CD4-positive, CD25-positive, alpha-beta regulatory T cell (primary cell): ENCODE measurements around the gene EPS15. TPM values are rescaled to one million over a fixed set of nuclear protein-coding genes. Genes with fewer than 3 reads are reported as not detected.

Experiments
- ATAC-seq, 2 donors: fragments of 150-1000 bp; cut with Tn5 transposase; one replicate each; pipeline ENCODE4 v1.10.0; 2021; ENCODE audit warnings: low read depth in 2 of 2, moderate number of reproducible peaks in 2 of 2, moderate library complexity in 1 of 2
- DNase-seq, 3 donors: peaks; one replicate each; pipeline versions ENCODE4 v3.0.0 to v3.0.0-alpha.2; 2012 to 2022; ENCODE audit warnings: mixed read lengths in 1 of 3
- H3K27ac ChIP-seq: one replicate; pipeline ENCODE4 v1.7.0; 2013; ENCODE audit warnings: mild to moderate bottlenecking, low read length; ENCODE audit not compliant: insufficient read depth, poor library complexity, severe bottlenecking
- H3K27me3 ChIP-seq: one replicate; pipeline ENCODE4 v1.7.0; 2013; ENCODE audit warnings: low read length; ENCODE audit not compliant: control insufficient read depth, insufficient read depth
- H3K36me3 ChIP-seq: one replicate; pipeline ENCODE4 v1.7.0; 2013; ENCODE audit warnings: mild to moderate bottlenecking, low read length, moderate library complexity; ENCODE audit not compliant: control insufficient read depth, insufficient read depth
- H3K4me1 ChIP-seq: 2 replicates; pipeline ENCODE4 v1.7.0; 2013; ENCODE audit warnings: mild to moderate bottlenecking, low read length; ENCODE audit not compliant: insufficient read depth, control insufficient read depth, poor library complexity, severe bottlenecking
- H3K4me3 ChIP-seq: one replicate; pipeline ENCODE4 v1.7.0; 2013; ENCODE audit warnings: low read depth, mild to moderate bottlenecking, low read length, moderate library complexity
- H3K9me3 ChIP-seq, 2 experiments: 1 replicate in 1 of 2; 2 replicates in 1 of 2; pipeline ENCODE4 v1.7.0; 2013; ENCODE audit warnings: low read length in 2 of 2, mild to moderate bottlenecking in 1 of 2, moderate library complexity in 1 of 2; ENCODE audit not compliant: control insufficient read depth in 2 of 2
- H3K27ac Mint-ChIP-seq, 3 donors: one replicate each; pipeline ENCODE4 v1.8.0; 2020 to 2022; ENCODE audit warnings: mild to moderate bottlenecking in 3 of 3, mixed read lengths in 3 of 3, moderate library complexity in 2 of 3
- H3K27me3 Mint-ChIP-seq: one replicate; pipeline ENCODE4 v1.8.0; 2022; ENCODE audit warnings: mild to moderate bottlenecking, mixed read lengths
- H3K36me3 Mint-ChIP-seq: one replicate; pipeline ENCODE4 v1.8.0; 2020; ENCODE audit warnings: mixed read lengths
- H3K4me1 Mint-ChIP-seq, 4 donors: one replicate each; pipeline ENCODE4 v1.8.0; 2020 to 2022; ENCODE audit warnings: mixed read lengths in 4 of 4, mild to moderate bottlenecking in 1 of 4
- H3K4me3 Mint-ChIP-seq, 4 donors: one replicate each; pipeline ENCODE4 v1.8.0; 2020 to 2022; ENCODE audit warnings: mild to moderate bottlenecking in 4 of 4, mixed read lengths in 4 of 4, moderate library complexity in 3 of 4
- H3K9me3 Mint-ChIP-seq, 7 donors: one replicate each; pipeline ENCODE4 v1.8.0; 2020 to 2022; ENCODE audit warnings: mixed read lengths in 7 of 7, mild to moderate bottlenecking in 3 of 7, moderate library complexity in 2 of 7
- polyA plus RNA-seq, 4 donors: library from polyadenylated mRNA; unstranded; fragments of 300-500 nt; fragmentation: Illumina TruSeq; gene quantifications; one replicate each; pipeline ENCODE4 v1.2.3, GENCODE V29; 2021
- total RNA-seq: library from RNA; stranded (reverse); gene quantifications from one replicate; pipeline ENCODE4 v1.2.3, GENCODE V29; 2022

The EPS15 gene
- total and polyA plus RNA-seq, 5 donors from 2014 or later, result 58.5 to 135 (median 83.5) TPM

DNA sequence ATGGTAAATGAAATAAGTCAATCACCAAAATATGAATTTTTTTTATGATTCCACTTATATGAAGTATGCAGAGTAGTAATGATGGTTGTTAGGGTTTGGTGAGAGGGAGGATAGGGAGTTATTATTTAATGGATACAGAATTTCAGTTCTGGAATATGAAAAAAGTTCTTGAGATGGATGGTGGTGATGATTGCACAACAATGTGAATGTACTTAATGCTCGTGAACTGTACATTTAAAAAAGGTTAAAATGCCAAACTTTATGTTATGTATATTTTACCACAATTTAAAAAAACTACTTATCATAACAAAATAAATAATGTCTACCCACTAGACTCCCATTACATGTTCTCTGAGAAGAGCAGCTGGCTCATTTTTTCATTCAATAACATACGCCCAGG, 133.3 kb downstream of the EPS15 start:
- H3K4me1 Mint-ChIP-seq, result peaks cover 3 to 15% (median 7%) of the 10 kb centered on the region in 4 donors
- H3K27me3 ChIP-seq, result no peaks in the 10 kb centered on the region
- H3K4me3 Mint-ChIP-seq, result peak overlapping the region in 1 of 4 donors; percentile 10
- H3K27me3 Mint-ChIP-seq, result no peaks in the 10 kb centered on the region
- H3K4me1 ChIP-seq, result no peaks in the 10 kb centered on the region
- no peaks in the 10 kb centered on the region for H3K9me3 ChIP-seq
- no peak overlapping the region for H3K27ac ChIP-seq
- peaks cover 0 to 7% (median 2%) of the 10 kb centered on the region in 7 donors for H3K9me3 Mint-ChIP-seq
- ATAC-seq, result no peak
- peaks cover 57% of the 10 kb centered on the region for H3K36me3 Mint-ChIP-seq
- DNase-seq, result no peak
- H3K36me3 ChIP-seq, result peaks cover 37% of the 10 kb centered on the region
- no peak overlapping the region for H3K4me3 ChIP-seq
- no peak overlapping the region for H3K27ac Mint-ChIP-seq

DNA sequence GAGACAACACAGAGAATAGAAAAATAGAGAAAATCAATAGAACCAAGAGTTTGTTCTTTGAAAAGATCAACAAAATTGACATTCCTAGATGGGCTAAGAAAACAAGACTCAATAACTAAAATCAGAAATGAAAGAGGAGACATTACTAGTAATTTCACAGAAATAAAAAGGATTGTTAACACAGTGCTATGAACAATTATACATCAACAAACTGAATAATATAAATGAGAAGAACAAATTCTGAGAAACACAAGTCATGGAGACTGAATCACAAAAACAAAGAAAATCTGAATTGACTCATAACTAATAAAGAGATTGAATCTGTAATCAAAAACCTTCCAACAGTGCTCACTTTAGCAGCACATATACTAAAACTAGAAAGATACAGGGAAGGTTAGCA, 137.1 kb downstream of the EPS15 start:
- Histone ChIP-seq H3K9me3 (no peaks in the 10 kb centered on the region), H3K36me3 (peaks cover 53% of the 10 kb centered on the region), H3K4me1 (no peaks in the 10 kb centered on the region), H3K4me3 (no peak overlapping the region), H3K27ac (no peak overlapping the region), H3K27me3 (no peaks in the 10 kb centered on the region)
- no peaks in the 10 kb centered on the region for H3K27me3 Mint-ChIP-seq
- ATAC-seq (no peak), DNase-seq (peak in 1 of 3 donors; percentile 6)
- H3K27ac Mint-ChIP-seq, result no peak overlapping the region
- H3K4me1 Mint-ChIP-seq, result peaks cover 3 to 28% (median 7%) of the 10 kb centered on the region in 4 donors
- peaks cover 0 to 4% (median 2%) of the 10 kb centered on the region in 7 donors for H3K9me3 Mint-ChIP-seq
- H3K36me3 Mint-ChIP-seq, result peaks cover 61% of the 10 kb centered on the region
- H3K4me3 Mint-ChIP-seq, result no peak overlapping the region

DNA sequence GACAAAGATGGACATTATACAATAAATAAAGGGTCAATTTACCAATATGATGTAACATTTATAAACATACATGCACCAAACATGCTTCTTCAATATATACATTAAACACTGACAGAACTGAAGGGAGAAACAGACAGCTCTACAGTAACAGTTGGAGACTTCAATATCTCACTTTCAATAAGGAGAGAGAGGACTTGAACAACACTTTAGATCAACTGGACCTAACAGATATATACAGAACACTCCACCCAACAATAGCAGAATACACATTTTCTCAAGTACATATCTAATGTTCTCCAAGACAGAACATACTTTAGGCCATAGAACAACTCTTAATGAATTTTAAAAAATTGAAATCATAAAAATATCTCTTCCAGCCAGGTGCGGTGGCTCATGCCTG, 138.1 kb downstream of the EPS15 start:
- Mint-ChIP-seq H3K4me3 (no peak overlapping the region), H3K9me3 (peaks cover 0 to 4% (median 2%) of the 10 kb centered on the region in 7 donors), H3K27me3 (no peaks in the 10 kb centered on the region), H3K4me1 (peaks cover 3 to 28% (median 6%) of the 10 kb centered on the region in 4 donors), H3K27ac (no peak overlapping the region), H3K36me3 (peaks cover 58% of the 10 kb centered on the region)
- H3K4me1 ChIP-seq, result no peaks in the 10 kb centered on the region
- no peaks in the 10 kb centered on the region for H3K27me3 ChIP-seq
- H3K9me3 ChIP-seq, result no peaks in the 10 kb centered on the region
- no peak for ATAC-seq
- H3K36me3 ChIP-seq, result peaks cover 49% of the 10 kb centered on the region
- no peak overlapping the region for H3K4me3 ChIP-seq
- H3K27ac ChIP-seq, result no peak overlapping the region
- no peak for DNase-seq

DNA sequence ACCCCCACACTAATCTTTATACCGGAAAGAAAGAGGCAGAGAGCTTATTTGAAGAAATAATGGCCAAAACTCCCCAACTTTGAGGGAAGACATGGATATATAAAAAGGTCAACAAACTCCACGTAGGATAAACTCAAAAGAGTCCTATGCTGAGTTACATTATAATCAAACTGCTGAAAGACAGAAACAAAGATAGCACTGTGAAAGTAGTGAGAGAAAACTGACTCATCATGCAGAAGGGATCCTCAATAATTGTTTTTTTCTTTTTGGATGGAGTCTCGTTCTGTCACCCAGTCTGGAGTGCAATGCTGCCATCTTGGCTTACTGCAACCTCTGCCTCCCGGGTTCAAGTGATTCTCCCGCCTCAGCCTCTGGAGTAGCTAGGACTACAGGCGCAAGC, 140.2 kb downstream of the EPS15 start:
- no peaks in the 10 kb centered on the region for H3K27me3 ChIP-seq
- Mint-ChIP-seq H3K4me1 (peaks cover 3 to 28% (median 6%) of the 10 kb centered on the region in 4 donors), H3K36me3 (peaks cover 43% of the 10 kb centered on the region), H3K27me3 (no peaks in the 10 kb centered on the region), H3K9me3 (peaks cover 0 to 4% (median 0%) of the 10 kb centered on the region in 7 donors), H3K4me3 (no peak overlapping the region), H3K27ac (no peak overlapping the region)
- H3K27ac ChIP-seq, result no peak overlapping the region
- no peak overlapping the region for H3K4me3 ChIP-seq
- H3K4me1 ChIP-seq, result no peaks in the 10 kb centered on the region
- H3K36me3 ChIP-seq, result peaks cover 42% of the 10 kb centered on the region
- no peak for DNase-seq
- no peaks in the 10 kb centered on the region for H3K9me3 ChIP-seq
- no peak for ATAC-seq

DNA sequence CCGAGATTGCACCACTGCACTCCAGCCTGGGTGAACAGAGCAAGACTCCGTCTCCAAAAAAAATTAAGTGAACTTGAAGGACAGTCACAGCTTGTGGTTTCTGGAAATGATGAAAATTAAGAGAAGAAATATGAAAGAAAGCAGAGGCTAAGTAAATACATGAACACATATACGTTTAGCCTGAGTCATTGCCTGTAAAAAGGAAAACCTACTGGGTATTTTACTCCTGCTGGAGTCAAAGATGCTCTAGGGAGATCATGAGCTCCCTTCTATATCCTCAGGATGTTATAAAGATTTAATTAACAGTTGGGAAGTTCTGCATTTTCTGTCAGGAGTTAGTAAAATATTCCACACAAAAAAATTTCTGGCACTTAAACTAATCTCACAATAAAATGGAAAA, 145.2 kb downstream of the EPS15 start:
- Histone ChIP-seq H3K4me1 (no peaks in the 10 kb centered on the region), H3K36me3 (peaks cover 48% of the 10 kb centered on the region), H3K27me3 (no peaks in the 10 kb centered on the region), H3K4me3 (no peak overlapping the region), H3K9me3 (no peaks in the 10 kb centered on the region), H3K27ac (no peak overlapping the region)
- Mint-ChIP-seq H3K27ac (no peak overlapping the region), H3K27me3 (no peaks in the 10 kb centered on the region), H3K36me3 (peaks cover 38% of the 10 kb centered on the region), H3K4me1 (peaks cover 0 to 15% (median 0%) of the 10 kb centered on the region in 4 donors), H3K4me3 (no peak overlapping the region), H3K9me3 (no peaks in the 10 kb centered on the region)
- ATAC-seq, result no peak
- no peak for DNase-seq

DNA sequence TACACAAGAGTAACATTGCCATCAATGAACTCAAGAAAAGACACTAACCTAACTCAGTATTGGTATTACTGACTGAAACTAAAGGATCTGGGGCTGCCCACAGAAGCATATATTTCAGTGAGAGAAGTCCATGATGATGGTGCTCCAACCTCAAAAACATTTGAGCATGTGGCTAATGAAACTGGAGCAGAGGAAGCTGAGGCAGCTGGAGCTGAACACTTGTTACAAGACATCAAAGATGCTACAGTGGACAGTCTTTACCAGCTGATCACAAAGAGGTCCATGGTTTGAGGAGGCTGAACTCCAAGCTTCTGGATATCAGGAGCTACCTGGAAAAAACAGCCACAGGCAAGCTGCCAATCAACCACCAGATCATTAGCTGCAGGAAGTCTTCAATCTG, 146.5 kb downstream of the EPS15 start:
- Histone ChIP-seq H3K27me3 (no peaks in the 10 kb centered on the region), H3K4me1 (no peaks in the 10 kb centered on the region), H3K36me3 (peaks cover 39% of the 10 kb centered on the region), H3K4me3 (no peak overlapping the region), H3K9me3 (no peaks in the 10 kb centered on the region), H3K27ac (no peak overlapping the region)
- Mint-ChIP-seq H3K36me3 (peaks cover 40% of the 10 kb centered on the region), H3K4me3 (no peak overlapping the region), H3K9me3 (no peaks in the 10 kb centered on the region), H3K27ac (no peak overlapping the region), H3K27me3 (no peaks in the 10 kb centered on the region), H3K4me1 (peaks cover 0 to 9% (median 0%) of the 10 kb centered on the region in 4 donors)
- no peak for DNase-seq
- no peak for ATAC-seq

DNA sequence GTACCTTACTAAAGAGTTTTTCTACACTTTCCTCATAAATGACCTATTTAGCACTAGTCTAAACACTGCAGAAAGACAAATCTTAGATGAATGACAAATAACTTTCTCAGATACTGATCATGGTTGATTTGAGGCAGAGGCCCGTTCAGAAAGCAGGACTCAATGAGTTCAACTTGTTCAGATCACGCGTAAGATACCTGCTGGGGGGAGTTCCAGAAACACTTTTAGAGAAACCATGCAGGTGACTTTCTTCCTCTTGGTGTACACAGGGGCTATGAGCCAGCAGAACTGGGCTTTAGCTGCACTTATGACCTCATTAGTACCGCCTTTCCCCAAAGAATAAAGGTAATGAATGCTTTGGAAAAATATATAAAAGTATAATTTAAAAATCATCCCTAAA, 149.9 kb downstream of the EPS15 start:
- H3K27me3 Mint-ChIP-seq, result no peaks in the 10 kb centered on the region
- H3K4me1 ChIP-seq, result no peaks in the 10 kb centered on the region
- H3K27ac ChIP-seq, result no peak overlapping the region
- no peaks in the 10 kb centered on the region for H3K9me3 Mint-ChIP-seq
- H3K27ac Mint-ChIP-seq, result no peak overlapping the region
- H3K36me3 Mint-ChIP-seq, result peaks cover 38% of the 10 kb centered on the region
- H3K27me3 ChIP-seq, result no peaks in the 10 kb centered on the region
- H3K4me3 ChIP-seq, result no peak overlapping the region
- peaks cover 0 to 4% (median 0%) of the 10 kb centered on the region in 4 donors for H3K4me1 Mint-ChIP-seq
- DNase-seq, result no peak
- no peak overlapping the region for H3K4me3 Mint-ChIP-seq
- no peak for ATAC-seq
- H3K36me3 ChIP-seq, result peaks cover 50% of the 10 kb centered on the region
- no peaks in the 10 kb centered on the region for H3K9me3 ChIP-seq

DNA sequence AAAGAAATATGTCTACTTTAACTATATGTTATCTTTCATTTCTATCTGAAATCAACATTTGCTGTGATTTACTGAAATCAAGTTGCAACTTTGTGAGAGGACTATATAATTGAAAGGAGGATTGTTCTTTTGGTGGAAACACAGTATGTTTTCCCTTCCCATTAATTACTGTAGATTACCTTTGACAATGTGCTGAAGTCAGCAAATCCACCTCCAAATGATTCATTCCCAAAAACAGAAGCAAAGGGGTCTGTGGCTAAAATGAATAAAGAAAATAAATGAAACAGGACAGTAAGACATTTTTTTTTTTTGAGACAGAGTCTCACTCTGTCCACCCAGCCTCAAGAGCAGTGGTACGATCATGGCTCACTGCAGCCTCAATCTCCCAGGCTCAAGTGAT, 153.3 kb downstream of the EPS15 start:
- DNase-seq (no peak), ATAC-seq (no peak)
- Histone ChIP-seq H3K36me3 (peaks cover 56% of the 10 kb centered on the region), H3K4me3 (no peak overlapping the region), H3K9me3 (no peaks in the 10 kb centered on the region), H3K27ac (no peak overlapping the region), H3K4me1 (no peaks in the 10 kb centered on the region), H3K27me3 (no peaks in the 10 kb centered on the region)
- no peak overlapping the region for H3K27ac Mint-ChIP-seq
- H3K36me3 Mint-ChIP-seq, result peaks cover 37% of the 10 kb centered on the region
- H3K4me3 Mint-ChIP-seq, result no peak overlapping the region
- no peaks in the 10 kb centered on the region for H3K27me3 Mint-ChIP-seq
- H3K9me3 Mint-ChIP-seq, result no peaks in the 10 kb centered on the region
- peaks cover 0 to 5% (median 2%) of the 10 kb centered on the region in 4 donors for H3K4me1 Mint-ChIP-seq
